Colonic mucosa (tissue), 4 donors: ENCODE measurements around the gene RFWD3. TPM values are rescaled to one million over a fixed set of nuclear protein-coding genes. Genes with fewer than 3 reads are reported as not detected.

Source experiments
- DNase-seq: peaks from one replicate; pipeline ENCODE4 v3.0.0-alpha.2; 2020
- H3K27ac ChIP-seq: fragments of 200-600 bp; one replicate; pipeline ENCODE4 v1.8.0; 2021
- H3K27me3 ChIP-seq: fragments of 200-600 bp; one replicate; pipeline ENCODE4 v1.8.0; 2021
- H3K36me3 ChIP-seq: fragments of 200-600 bp; one replicate; pipeline ENCODE4 v1.8.0; 2021
- H3K4me1 ChIP-seq: fragments of 200-600 bp; one replicate; pipeline ENCODE4 v1.8.0; 2021; ENCODE audit warnings: mild to moderate bottlenecking
- H3K4me3 ChIP-seq: fragments of 200-600 bp; one replicate; pipeline ENCODE4 v1.8.0; 2021
- H3K9ac ChIP-seq, 2 donors: one replicate each; pipeline ENCODE4 v1.7.0; 2013; ENCODE audit warnings: control low read depth in 2 of 2, low read depth in 2 of 2, low read length in 2 of 2
- H3K9me3 ChIP-seq: fragments of 200-600 bp; one replicate; pipeline ENCODE4 v1.8.0; 2021
- CTCF ChIP-seq: fragments of 200-600 bp; IDR thresholded peaks from one replicate; pipeline ENCODE4 v1.8.0; 2022; ENCODE audit warnings: antibody characterized with exemption, mild to moderate bottlenecking
- intact Hi-C: fragments of 100-400 bp; cut with DNase I; formaldehyde crosslinking; loops from one replicate; pipeline ENCODE4 v1.14.1; 2022
- total RNA-seq, 2 donors: library from RNA; stranded (reverse); fragmentation: NEBNext Ultra II Directional in 1 of 2; extraction: Animal tissue kit (Norgen Biotek cat#: 25700) in 1 of 2; gene quantifications; one replicate each; pipeline ENCODE4 v1.2.1, GENCODE V29; 2021
- donor health status: healthy.
- donor health status: DM: no; HTN: no; CAD: no.
- donor health status: DM: no; HTN: no; CAD: no.

The RFWD3 gene
- 10 to 100 TPM; 23.2 to 45.7 TPM for total RNA-seq

- TF ChIP-seq CTCF: no peak
- intact Hi-C loops: no loop called here
- no peaks in the 10 kb centered on the region for H3K27me3 ChIP-seq
- peak within 1 kb of the TSS; percentile 67 to 84 for H3K9ac ChIP-seq
- H3K4me3 ChIP-seq: peak within 1 kb of the TSS; percentile 100
- peak within 1 kb of the TSS; percentile 50 for H3K27ac ChIP-seq
- H3K36me3 ChIP-seq: no peaks in the 10 kb centered on the region
- no peaks in the 10 kb centered on the region for H3K9me3 ChIP-seq
- peaks cover 4% of the 10 kb centered on the region for H3K4me1 ChIP-seq
- peak; percentile 97 for DNase-seq
These were observed at the start of gene RFWD3 for GRCh38 chr16:74666425-74667254. RFWD3 (minus strand) TSS chr16:74666877; CDS start chr16:74661449, 5,428 bp downstream.

- Histone ChIP-seq H3K27me3 (no peaks in the 10 kb centered on the region), H3K9ac (no peak overlapping the region), H3K4me3 (no peak overlapping the region), H3K27ac (no peak overlapping the region), H3K9me3 (no peaks in the 10 kb centered on the region), H3K36me3 (no peaks in the 10 kb centered on the region), H3K4me1 (no peaks in the 10 kb centered on the region)
- DNase-seq: no peak
- intact Hi-C loops: no loop called here
- no peak for TF ChIP-seq CTCF
These were observed 49.7 kb upstream of the RFWD3 start for GRCh38 chr16:74716355-74716754.

GRCh38 chr16:74713876-74714275 lies 47.2 kb upstream of the RFWD3 start:
- no peaks in the 10 kb centered on the region for H3K36me3 ChIP-seq
- no peak for DNase-seq
- intact Hi-C loops: no loop called here
- H3K27ac ChIP-seq: no peak overlapping the region
- no peaks in the 10 kb centered on the region for H3K4me1 ChIP-seq
- H3K4me3 ChIP-seq: no peak overlapping the region
- TF ChIP-seq CTCF: no peak
- no peaks in the 10 kb centered on the region for H3K9me3 ChIP-seq
- no peaks in the 10 kb centered on the region for H3K27me3 ChIP-seq
- H3K9ac ChIP-seq: no peak overlapping the region

GRCh38 chr16:74713325-74713724 lies 46.6 kb upstream of the RFWD3 start:
- DNase-seq: no peak

GRCh38 chr16:74711938-74712337 lies 45.3 kb upstream of the RFWD3 start:
- H3K27me3 ChIP-seq: no peaks in the 10 kb centered on the region
- H3K9ac ChIP-seq: no peak overlapping the region
- H3K27ac ChIP-seq: no peak overlapping the region
- TF ChIP-seq CTCF: no peak
- intact Hi-C loops: no loop called here
- H3K36me3 ChIP-seq: no peaks in the 10 kb centered on the region
- H3K9me3 ChIP-seq: no peaks in the 10 kb centered on the region
- no peak for DNase-seq
- no peak overlapping the region for H3K4me3 ChIP-seq
- no peaks in the 10 kb centered on the region for H3K4me1 ChIP-seq

More at GRCh38 chr16:74713325-74713724, 46.6 kb upstream of the RFWD3 start:
- Histone ChIP-seq H3K4me1 (no peaks in the 10 kb centered on the region), H3K27ac (no peak overlapping the region), H3K36me3 (no peaks in the 10 kb centered on the region), H3K4me3 (no peak overlapping the region), H3K9me3 (no peaks in the 10 kb centered on the region), H3K9ac (no peak overlapping the region), H3K27me3 (no peaks in the 10 kb centered on the region)
- intact Hi-C loops: no loop called here
- no peak for TF ChIP-seq CTCF
